ENCODE measurements around the gene UBE2E3.

UBE2E3 gene

GRCh38 chr2:181047829-181048228, 67.4 kb downstream of the UBE2E3 start:
- no peak for DNase-seq
- no peak overlapping the region for H3K4me3 ChIP-seq (ENCODE audit: low read depth, low read length)
- H3K27me3 ChIP-seq (ENCODE audit: insufficient read depth, low read depth, severe bottlenecking), result no peaks in the 10 kb centered on the region
- no peak for TF ChIP-seq CTCF (IDR thresholded peaks at IDR 0.05; ENCODE audit: low read depth, low read length)
- H3K36me3 ChIP-seq, result no peaks in the 10 kb centered on the region
- H3K9me3 ChIP-seq (ENCODE audit: severe bottlenecking), result no peaks in the 10 kb centered on the region
- no peak overlapping the region for H3K27ac ChIP-seq

GRCh38 chr2:181051861-181052522, 71.6 kb downstream of the UBE2E3 start:
- Histone ChIP-seq H3K27me3 (ENCODE audit: insufficient read depth, low read depth, severe bottlenecking) (no peaks in the 10 kb centered on the region), H3K27ac (no peak overlapping the region), H3K9me3 (ENCODE audit: severe bottlenecking) (no peaks in the 10 kb centered on the region), H3K4me3 (ENCODE audit: low read depth, low read length) (no peak overlapping the region), H3K36me3 (no peaks in the 10 kb centered on the region)
- no peak for TF ChIP-seq CTCF (IDR thresholded peaks at IDR 0.05; ENCODE audit: low read depth, low read length)
- no peak for DNase-seq

- no peaks in the 10 kb centered on the region for H3K27me3 ChIP-seq (ENCODE audit: insufficient read depth, low read depth, severe bottlenecking)
- H3K9me3 ChIP-seq (ENCODE audit: severe bottlenecking), result no peaks in the 10 kb centered on the region
- TF ChIP-seq CTCF (IDR thresholded peaks at IDR 0.05; ENCODE audit: low read depth, low read length), result no peak
- no peak overlapping the region for H3K4me3 ChIP-seq (ENCODE audit: low read depth, low read length)
- no peak for DNase-seq
- H3K27ac ChIP-seq, result no peak overlapping the region
- H3K36me3 ChIP-seq, result no peaks in the 10 kb centered on the region
These were observed 72.1 kb downstream of the UBE2E3 start for GRCh38 chr2:181052523-181052891.

GRCh38 chr2:181054256-181054655, 73.9 kb downstream of the UBE2E3 start:
- H3K9me3 ChIP-seq (ENCODE audit: severe bottlenecking), result no peaks in the 10 kb centered on the region
- TF ChIP-seq CTCF (IDR thresholded peaks at IDR 0.05; ENCODE audit: low read depth, low read length), result no peak
- H3K36me3 ChIP-seq, result no peaks in the 10 kb centered on the region
- H3K27ac ChIP-seq, result no peak overlapping the region
- H3K4me3 ChIP-seq (ENCODE audit: low read depth, low read length), result no peak overlapping the region
- no peaks in the 10 kb centered on the region for H3K27me3 ChIP-seq (ENCODE audit: insufficient read depth, low read depth, severe bottlenecking)
- DNase-seq, result no peak

GRCh38 chr2:181054843-181055242, 74.4 kb downstream of the UBE2E3 start:
- no peak for DNase-seq
- no peaks in the 10 kb centered on the region for H3K27me3 ChIP-seq (ENCODE audit: insufficient read depth, low read depth, severe bottlenecking)
- H3K4me3 ChIP-seq (ENCODE audit: low read depth, low read length), result no peak overlapping the region
- no peak overlapping the region for H3K27ac ChIP-seq
- no peak for TF ChIP-seq CTCF (IDR thresholded peaks at IDR 0.05; ENCODE audit: low read depth, low read length)
- H3K36me3 ChIP-seq, result no peaks in the 10 kb centered on the region
- H3K9me3 ChIP-seq (ENCODE audit: severe bottlenecking), result no peaks in the 10 kb centered on the region

Data from WERI-Rb-1 (cell line).